ENCODE results near the gene FAM20A.
A peak's percentile ranks its signal among the peaks of the same experiment; 100 is the strongest.

The FAM20A gene

GRCh38 chr17:68539548-68540467 lies 61.4 kb downstream of the FAM20A start:
- Histone ChIP-seq H3K4me3 (ENCODE audit: low read depth, low read length) (no peak overlapping the region), H3K36me3 (ENCODE audit: control insufficient read depth in 2 of 2, insufficient read depth in 1 of 2, low read length in 2 of 2) (peaks cover 10 to 59% of the 10 kb centered on the region in 2 experiments), H3K9me3 (ENCODE audit: control insufficient read depth, insufficient read depth, low read depth, low read length) (no peaks in the 10 kb centered on the region), H3K4me1 (ENCODE audit: control insufficient read depth, insufficient read depth, low read length) (no peaks in the 10 kb centered on the region), H3K27ac (ENCODE audit: extremely low read depth, low read depth, low read length) (no peak overlapping the region)
- ChIA-PET CTCF (interaction anchor here (0.6 to 1.0 kb wide), 4 partner anchors 9 to 232 kb away, joined by 3 read pairs; no protein-coding TSS in a partner anchor), POLR2A (no interaction called here)
- peak; percentile 36; the same call in 1 of the 2 replicates for TF ChIP-seq CTCF (tag by site-specific recombination; IDR thresholded peaks at IDR 0.05)
- TF ChIP-seq ZNF175 (tag by site-specific recombination; IDR thresholded peaks at IDR 0.05), result no peak

GRCh38 chr17:68535922-68536321 lies 65.2 kb downstream of the FAM20A start:
- ChIA-PET CTCF (interaction anchor here (1.5 kb wide), 1 partner anchor 78 kb away, joined by 4 read pairs; no protein-coding TSS in a partner anchor), POLR2A (no interaction called here)
- TF ChIP-seq ZNF768 (tag by site-specific recombination; IDR thresholded peaks at IDR 0.05) (no peak), ZNF140 (tag by site-specific recombination; IDR thresholded peaks at IDR 0.05) (no peak), ZNF133 (tag by site-specific recombination; IDR thresholded peaks at IDR 0.05) (no peak), ZNF10 (tag by site-specific recombination; IDR thresholded peaks at IDR 0.05) (no peak), ZSCAN30 (tag by site-specific recombination; IDR thresholded peaks at IDR 0.05) (no peak), AEBP2 (tag by site-specific recombination; IDR thresholded peaks at IDR 0.05; ENCODE audit: borderline replicate concordance) (no peak), PBX3 (CRISPR knock-in tag; IDR thresholded peaks at IDR 0.05) (no peak), ZNF433 (tag by site-specific recombination; IDR thresholded peaks at IDR 0.05; ENCODE audit: low read depth) (no peak), ZNF391 (tag by site-specific recombination; IDR thresholded peaks at IDR 0.05; ENCODE audit: borderline replicate concordance, low read depth) (no peak), ZNF302 (tag by site-specific recombination; IDR thresholded peaks at IDR 0.05; ENCODE audit: low read depth) (no peak)
- Histone ChIP-seq H3K36me3 (ENCODE audit: control insufficient read depth in 2 of 2, insufficient read depth in 1 of 2, low read length in 2 of 2) (peaks cover 46 to 92% of the 10 kb centered on the region in 2 experiments), H3K4me3 (ENCODE audit: low read depth, low read length) (no peak overlapping the region), H3K4me1 (ENCODE audit: control insufficient read depth, insufficient read depth, low read length) (no peaks in the 10 kb centered on the region), H3K27ac (ENCODE audit: extremely low read depth, low read depth, low read length) (no peak overlapping the region), H3K9me3 (ENCODE audit: control insufficient read depth, insufficient read depth, low read depth, low read length) (no peaks in the 10 kb centered on the region)

GRCh38 chr17:68534695-68535088 lies 66.5 kb downstream of the FAM20A start:
- H3K4me3 ChIP-seq (ENCODE audit: low read depth, low read length), result no peak overlapping the region
- H3K4me1 ChIP-seq (ENCODE audit: control insufficient read depth, insufficient read depth, low read length), result no peaks in the 10 kb centered on the region
- no peak overlapping the region for H3K27ac ChIP-seq (ENCODE audit: extremely low read depth, low read depth, low read length)
- TF ChIP-seq HOXA7 (CRISPR knock-in tag; IDR thresholded peaks at IDR 0.05; ENCODE audit: borderline replicate concordance) (no peak), ZNF571 (tag by site-specific recombination; IDR thresholded peaks at IDR 0.05) (no peak), ZNF362 (tag by site-specific recombination; IDR thresholded peaks at IDR 0.05) (no peak)
- ChIA-PET CTCF (interaction anchor here (0.6 to 1.8 kb wide), 9 partner anchors 12 to 229 kb away, joined by 3 to 23 read pairs (median 4); partner anchors contain the start of gene FAM20A), POLR2A (interaction anchor here (1.0 kb wide), 1 partner anchor 80 kb away, joined by 4 read pairs; no protein-coding TSS in a partner anchor)
- H3K36me3 ChIP-seq (ENCODE audit: control insufficient read depth in 2 of 2, insufficient read depth in 1 of 2, low read length in 2 of 2), result peaks cover 58 to 93% of the 10 kb centered on the region in 2 experiments
- H3K9me3 ChIP-seq (ENCODE audit: control insufficient read depth, insufficient read depth, low read depth, low read length), result no peaks in the 10 kb centered on the region

Data from HEK293 (cell line).